ENCODE data around the gene LRFN2.

Gene LRFN2

GRCh38 chr6:40598516-40598915 lies 11.4 kb upstream of the LRFN2 start:
- in situ Hi-C loops (cut with MboI; ENCODE audit: low sequenced_read_pairs, unreplicated experiment), result no loop called here
- no peak for TF ChIP-seq CTCF (IDR thresholded peaks at IDR 0.05; ENCODE audit: borderline replicate concordance, control extremely low read depth, extremely low read depth, insufficient read depth, missing control alignments)
- DNase-seq (ENCODE audit: low spot score), result no peak

DNA sequence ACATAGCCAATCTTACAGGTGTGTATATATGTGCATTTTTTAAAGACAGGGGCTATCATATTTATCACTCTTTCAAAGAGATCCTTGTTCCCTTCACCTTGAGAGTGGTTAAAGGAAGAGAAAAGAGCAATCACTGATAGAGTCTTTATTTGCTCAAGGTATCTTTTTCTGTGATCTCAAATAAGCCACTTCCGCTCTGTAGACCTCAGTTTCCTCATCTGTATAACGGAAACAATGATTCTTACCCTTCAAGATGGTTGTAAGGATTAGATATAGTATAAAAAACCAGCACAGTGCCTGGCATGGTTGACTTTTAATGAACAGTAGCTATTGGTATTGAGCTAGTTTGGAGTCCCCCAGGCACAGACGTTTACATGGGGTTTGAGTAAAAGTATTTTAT lies 10.1 kb upstream of the LRFN2 start:
- in situ Hi-C loops (cut with MboI; ENCODE audit: low sequenced_read_pairs, unreplicated experiment), result no loop called here
- no peak for TF ChIP-seq CTCF (IDR thresholded peaks at IDR 0.05; ENCODE audit: borderline replicate concordance, control extremely low read depth, extremely low read depth, insufficient read depth, missing control alignments)
- no peak for DNase-seq (ENCODE audit: low spot score)

- no peak for TF ChIP-seq CTCF (IDR thresholded peaks at IDR 0.05; ENCODE audit: borderline replicate concordance, control extremely low read depth, extremely low read depth, insufficient read depth, missing control alignments)
- in situ Hi-C loops (cut with MboI; ENCODE audit: low sequenced_read_pairs, unreplicated experiment), result no loop called here
- no peak for DNase-seq (ENCODE audit: low spot score)
These were observed 1.3 kb upstream of the LRFN2 start for GRCh38 chr6:40588480-40588879.

DNA sequence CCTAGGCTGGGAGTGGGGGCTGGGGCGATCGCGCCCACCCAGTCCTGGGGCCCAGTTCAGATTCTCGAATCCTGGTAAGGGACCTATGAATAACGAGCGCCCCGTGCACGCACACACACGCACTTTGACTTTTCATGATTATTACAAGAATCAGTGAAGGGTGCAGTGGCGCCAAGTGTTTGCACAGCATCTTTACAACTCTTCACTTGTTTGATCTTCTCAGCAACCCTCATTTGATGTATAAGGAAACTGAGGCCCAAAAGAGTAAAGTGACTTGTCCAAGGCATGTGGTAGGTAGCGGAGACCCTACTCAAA lies 863 bp upstream of the LRFN2 start:
- TF ChIP-seq CTCF (IDR thresholded peaks at IDR 0.05; ENCODE audit: borderline replicate concordance, control extremely low read depth, extremely low read depth, insufficient read depth, missing control alignments), result no peak
- no peak for DNase-seq (ENCODE audit: low spot score)
- in situ Hi-C loops (cut with MboI; ENCODE audit: low sequenced_read_pairs, unreplicated experiment), result no loop called here

GRCh38 chr6:40586369-40587201 lies 579 bp downstream of the LRFN2 start:
- no peak for DNase-seq (ENCODE audit: low spot score)
- in situ Hi-C loops (cut with MboI; ENCODE audit: low sequenced_read_pairs, unreplicated experiment), result no loop called here
- TF ChIP-seq CTCF (IDR thresholded peaks at IDR 0.05; ENCODE audit: borderline replicate concordance, control extremely low read depth, extremely low read depth, insufficient read depth, missing control alignments), result no peak

DNA sequence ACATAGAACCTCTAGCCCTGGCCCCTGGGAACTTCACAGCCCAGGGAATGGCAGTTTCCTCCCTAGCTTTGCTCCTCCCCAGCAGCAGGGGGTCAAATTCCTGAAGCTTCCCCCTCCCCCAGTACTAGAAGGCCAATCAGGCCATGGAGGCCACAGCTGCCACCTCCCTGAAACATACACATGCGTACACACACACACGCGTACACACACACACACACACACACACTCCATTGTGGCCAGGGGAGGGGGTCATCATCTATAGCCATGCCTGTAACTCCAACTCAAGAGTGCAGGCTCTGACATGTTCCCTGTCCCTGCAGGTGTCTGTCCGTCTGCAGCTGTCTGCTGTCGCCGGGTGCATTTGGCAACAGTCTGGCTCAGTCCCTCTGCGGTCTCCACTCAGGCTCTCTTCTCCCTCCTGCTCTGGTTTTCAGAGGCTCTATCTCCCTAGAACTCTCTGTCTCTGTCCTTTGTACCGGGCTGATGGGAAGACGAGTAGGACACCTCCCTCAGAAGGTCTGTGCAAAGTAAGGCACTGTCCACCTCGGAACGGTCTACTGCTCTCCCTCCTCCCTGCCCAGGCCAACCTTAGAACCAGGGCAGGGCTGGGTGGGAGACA lies 1.4 kb downstream of the LRFN2 start:
- DNase-seq (ENCODE audit: low spot score), result no peak
- in situ Hi-C loops (cut with MboI; ENCODE audit: low sequenced_read_pairs, unreplicated experiment), result no loop called here

More for the DNA sequence above, 1.4 kb downstream of the LRFN2 start:
- no peak for TF ChIP-seq CTCF (IDR thresholded peaks at IDR 0.05; ENCODE audit: borderline replicate concordance, control extremely low read depth, extremely low read depth, insufficient read depth, missing control alignments)
